NCI-H748 (cell line): ENCODE measurements around the gene IDNK.
A peak's percentile ranks its signal among the peaks of the same experiment; 100 is the strongest.

ENCODE experiments used
- DNase-seq: peaks from one replicate; lab custom pipeline; 2025; ENCODE audit not compliant: unreplicated experiment; lab: John Stamatoyannopoulos, UW

The IDNK gene

GRCh38 chr9:83633255-83633654, 10.3 kb downstream of the IDNK start:
- DNase-seq, result no peak

- DNase-seq, result no peak
Observed at GRCh38 chr9:83633676-83634075, 10.7 kb downstream of the IDNK start.

- no peak for DNase-seq
Observed at GRCh38 chr9:83636813-83637212, 13.9 kb downstream of the IDNK start.

GRCh38 chr9:83637389-83637788, 14.4 kb downstream of the IDNK start:
- no peak for DNase-seq

- DNase-seq, result no peak
Observed at GRCh38 chr9:83639266-83639665, 16.3 kb downstream of the IDNK start.

- no peak for DNase-seq
Observed at GRCh38 chr9:83642793-83643192, 19.9 kb downstream of the IDNK start.

GRCh38 chr9:83646500-83647239, 23.7 kb downstream of the IDNK start:
- no peak for DNase-seq

GRCh38 chr9:83649080-83649479, 26.1 kb downstream of the IDNK start:
- peak; percentile 51 for DNase-seq

- no peak for DNase-seq
Observed at GRCh38 chr9:83649515-83649914, 26.6 kb downstream of the IDNK start.

- no peak for DNase-seq
Observed at GRCh38 chr9:83651558-83651957, 28.6 kb downstream of the IDNK start.

- no peak for DNase-seq
Observed at GRCh38 chr9:83652433-83652832, 29.5 kb downstream of the IDNK start.

- no peak for DNase-seq
Observed at GRCh38 chr9:83655433-83655832, 32.5 kb downstream of the IDNK start.

GRCh38 chr9:83656032-83656680, 33.2 kb downstream of the IDNK start:
- DNase-seq, result no peak

GRCh38 chr9:83656952-83657351, 34.0 kb downstream of the IDNK start:
- no peak for DNase-seq

GRCh38 chr9:83662933-83663332, 40.0 kb downstream of the IDNK start:
- DNase-seq, result no peak

- DNase-seq, result no peak
Observed at GRCh38 chr9:83665580-83666200, 42.7 kb downstream of the IDNK start.

- no peak for DNase-seq
Observed at GRCh38 chr9:83669067-83669466, 46.1 kb downstream of the IDNK start.

GRCh38 chr9:83670381-83670780, 47.4 kb downstream of the IDNK start:
- DNase-seq, result no peak

GRCh38 chr9:83671451-83671850, 48.5 kb downstream of the IDNK start:
- no peak for DNase-seq

GRCh38 chr9:83675466-83675865, 52.5 kb downstream of the IDNK start:
- DNase-seq, result no peak

GRCh38 chr9:83677596-83677995, 54.7 kb downstream of the IDNK start:
- DNase-seq, result no peak

GRCh38 chr9:83680233-83680632, 57.3 kb downstream of the IDNK start:
- no peak for DNase-seq
